NCI-H460 (cell line): ENCODE data around the gene PRDM16. TPM values are rescaled to one million over a fixed set of nuclear protein-coding genes. Genes with fewer than 3 reads are reported as not detected.

Experiments
- DNase-seq: peaks from one replicate; pipeline ENCODE4 v3.0.0-alpha.2; 2016; ENCODE audit warnings: low read depth; ENCODE audit errors: extremely low read depth
- total RNA-seq: library from RNA; depleted of rRNA; stranded (reverse); fragments of >200 nt; shearing (Covaris generic); gene quantifications from 2 replicates; pipeline ENCODE4 v1.2.3, GENCODE V29; 2014

Gene PRDM16
- total RNA-seq, 1 experiment from 2014 or later, result 2.2 TPM

DNA sequence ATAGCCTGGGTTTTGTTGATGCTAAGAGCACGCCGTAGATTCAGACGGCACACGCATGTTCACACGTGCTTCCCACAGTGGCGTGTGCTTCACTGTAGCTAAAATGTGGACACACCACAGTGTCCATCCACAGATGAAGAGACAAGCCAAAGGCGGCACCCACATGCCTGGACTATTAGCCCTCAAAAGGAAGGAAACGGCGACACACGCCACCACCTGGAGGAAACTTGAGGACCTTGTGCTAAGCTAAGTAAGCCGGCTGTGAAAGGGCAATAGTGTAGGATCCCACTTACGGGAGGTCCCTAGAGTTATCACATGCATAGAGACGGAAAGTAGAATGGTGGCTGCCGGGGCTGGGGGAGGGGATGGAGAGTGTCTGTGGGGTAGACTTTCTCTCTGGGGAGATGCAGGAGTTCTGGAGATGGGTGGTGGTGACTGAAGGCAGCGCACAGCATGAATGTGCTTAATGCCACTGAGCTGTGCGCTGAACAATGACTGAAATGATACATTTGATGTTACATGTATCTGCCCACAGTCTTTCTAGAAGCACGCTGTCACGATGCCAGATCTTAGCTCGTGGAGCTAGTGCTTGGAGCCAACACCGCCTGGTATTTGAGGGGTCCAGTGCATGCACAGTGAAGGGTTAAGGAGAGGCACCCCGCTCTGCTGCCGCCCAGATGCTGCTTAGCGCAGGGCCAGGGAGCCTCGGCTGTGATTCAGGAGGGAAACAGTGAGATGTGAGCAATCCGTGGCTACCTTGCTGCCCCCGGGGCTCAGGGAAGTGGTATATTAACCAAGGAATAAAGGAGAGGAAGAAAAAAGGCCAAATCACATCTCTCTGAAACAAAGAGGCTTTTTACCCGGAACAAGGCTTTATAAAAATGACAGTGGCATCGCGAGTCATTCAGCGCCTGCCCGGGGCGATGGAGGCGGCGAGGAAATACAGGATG, 103.7 kb downstream of the PRDM16 start:
- no peak for DNase-seq

DNA sequence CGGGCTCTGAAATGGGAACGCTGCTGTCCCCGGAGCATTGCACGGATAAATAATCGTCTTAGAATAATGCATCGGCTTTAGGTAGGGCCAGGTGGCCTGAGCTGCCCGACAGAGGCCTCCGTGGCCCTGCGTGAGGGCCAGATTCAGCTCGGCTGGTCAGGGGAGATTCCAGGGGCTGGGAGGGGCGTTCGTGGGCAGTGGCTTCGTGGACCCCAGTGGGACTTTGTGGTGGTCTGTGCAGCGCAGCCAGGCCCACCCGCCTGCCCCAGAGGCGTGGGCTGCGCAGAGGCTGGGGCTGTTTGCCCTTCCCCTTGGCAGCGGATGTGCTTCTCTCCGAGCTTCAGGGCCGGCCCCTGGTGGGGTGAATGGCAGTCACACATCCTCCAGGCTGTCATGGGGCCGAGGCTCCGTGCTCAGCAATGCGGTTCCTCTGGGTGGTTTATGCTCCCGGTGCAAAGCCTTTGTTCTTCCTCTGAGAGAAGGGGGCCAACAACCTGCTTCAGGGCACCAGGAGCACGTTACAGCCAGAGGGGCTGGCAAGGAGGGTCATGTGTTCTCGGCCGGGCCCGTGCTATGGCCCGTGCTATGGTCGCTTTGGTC, 104.5 kb downstream of the PRDM16 start:
- DNase-seq, result no peak

DNA sequence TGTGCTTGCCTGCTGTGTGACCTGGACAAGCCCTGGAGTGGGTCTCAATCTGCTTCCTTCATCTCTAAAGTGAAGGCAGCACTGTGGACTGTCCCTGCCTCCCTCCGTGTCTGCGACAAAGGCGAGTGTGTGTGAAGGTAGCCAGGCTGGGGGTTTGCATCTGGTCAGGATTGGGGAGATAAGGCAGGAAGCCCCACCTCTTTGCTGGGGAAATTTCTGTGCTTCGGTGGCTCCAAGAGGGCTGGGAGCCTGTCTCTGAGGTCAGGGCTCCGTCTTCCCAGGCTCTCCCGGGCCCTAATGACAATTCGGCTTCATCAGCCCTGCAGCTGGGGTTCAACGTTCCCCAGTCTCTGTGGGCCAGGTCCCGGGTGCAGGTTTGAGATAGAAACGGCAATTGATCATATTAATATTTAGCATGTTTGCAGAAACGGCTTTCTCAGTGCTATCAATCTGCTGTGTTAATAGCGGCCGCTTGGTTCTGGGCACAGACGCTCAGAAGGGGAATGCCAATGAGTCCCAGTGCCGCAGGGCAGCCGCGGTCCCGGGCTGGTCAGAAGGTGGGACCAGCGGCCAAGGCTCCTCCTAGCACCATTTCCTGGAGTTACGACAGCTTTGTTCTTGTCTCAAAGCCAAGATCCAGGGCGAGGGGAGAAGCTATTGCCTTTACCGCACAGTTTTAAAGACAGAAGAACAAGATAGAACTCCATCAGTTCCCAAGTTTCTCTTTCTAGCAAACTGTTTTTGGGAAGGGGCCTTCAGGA, 105.7 kb downstream of the PRDM16 start:
- DNase-seq, result peak; percentile 2

DNA sequence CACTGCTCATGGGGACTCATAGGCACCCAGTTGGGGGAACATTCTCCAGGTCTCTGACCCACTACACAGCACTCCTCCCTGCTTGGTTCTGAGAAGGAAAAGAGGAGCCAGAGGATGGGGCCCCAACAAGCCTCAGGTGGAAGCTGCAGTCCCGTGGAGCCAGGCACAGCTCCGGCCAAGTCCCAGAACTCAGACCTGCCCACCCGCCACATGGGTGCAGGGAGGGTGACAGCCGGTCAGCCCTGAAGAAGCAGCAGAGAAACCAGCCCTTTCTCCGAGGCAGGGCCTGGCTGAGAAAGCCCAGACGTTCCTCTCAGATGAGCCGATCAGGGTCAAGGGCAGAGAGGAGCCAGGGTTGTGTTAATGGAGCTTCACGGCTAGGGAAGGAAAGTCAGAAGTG, 106.5 kb downstream of the PRDM16 start:
- no peak for DNase-seq

DNA sequence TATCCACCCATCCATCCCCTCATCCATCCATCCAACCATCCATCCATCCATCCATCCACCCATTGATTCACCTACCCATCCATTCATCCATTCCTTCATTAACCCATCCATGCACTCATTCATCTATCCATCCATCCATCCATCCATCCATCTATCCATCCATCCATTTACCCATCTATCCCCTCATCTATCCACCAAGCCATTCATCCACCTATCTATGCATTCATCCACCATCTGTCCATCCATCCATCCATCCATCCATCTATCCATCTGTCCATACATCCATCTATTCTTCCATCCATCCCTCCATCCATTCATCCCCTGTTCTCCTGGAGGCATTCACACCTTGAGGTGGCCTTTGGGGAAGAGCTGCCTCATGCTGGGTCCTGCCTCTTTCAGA, 107.0 kb downstream of the PRDM16 start:
- no peak for DNase-seq

DNA sequence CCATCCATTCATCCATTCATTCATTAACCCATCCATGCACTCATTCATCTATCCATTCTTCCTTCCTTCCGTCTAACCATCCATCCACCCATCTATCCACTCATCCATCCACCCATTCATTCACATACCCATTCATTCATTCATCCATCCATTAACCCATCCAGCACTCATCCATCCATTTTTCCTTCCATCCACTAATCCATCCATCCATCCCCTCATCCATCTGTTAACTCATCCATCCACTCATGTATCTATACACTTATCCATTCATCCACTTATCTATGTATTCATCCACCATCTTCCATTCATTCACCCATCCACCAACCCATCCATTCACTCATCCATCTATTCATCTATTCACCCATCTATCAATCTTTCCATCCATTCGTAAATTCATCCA, 107.8 kb downstream of the PRDM16 start:
- DNase-seq, result no peak

DNA sequence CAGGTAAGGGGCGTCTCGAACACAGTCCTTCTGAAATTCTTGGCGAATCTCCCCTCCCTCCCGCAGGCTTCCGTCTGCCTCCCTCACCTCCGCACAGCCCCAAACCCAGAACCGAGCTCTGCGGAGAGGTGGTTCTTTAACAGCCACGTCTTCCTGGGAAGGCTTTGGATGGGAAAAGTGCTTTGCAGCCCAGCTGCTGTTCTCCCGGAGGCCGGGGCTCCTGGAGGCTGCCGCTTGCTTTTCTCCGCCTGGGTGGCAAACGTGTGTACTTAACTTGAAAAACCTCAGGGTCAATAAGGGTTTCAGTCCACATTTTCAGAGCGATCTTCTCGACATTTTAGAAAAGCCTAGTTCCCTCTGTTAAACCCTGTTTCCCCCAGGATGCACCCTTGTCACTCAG, 109.3 kb downstream of the PRDM16 start:
- no peak for DNase-seq

DNA sequence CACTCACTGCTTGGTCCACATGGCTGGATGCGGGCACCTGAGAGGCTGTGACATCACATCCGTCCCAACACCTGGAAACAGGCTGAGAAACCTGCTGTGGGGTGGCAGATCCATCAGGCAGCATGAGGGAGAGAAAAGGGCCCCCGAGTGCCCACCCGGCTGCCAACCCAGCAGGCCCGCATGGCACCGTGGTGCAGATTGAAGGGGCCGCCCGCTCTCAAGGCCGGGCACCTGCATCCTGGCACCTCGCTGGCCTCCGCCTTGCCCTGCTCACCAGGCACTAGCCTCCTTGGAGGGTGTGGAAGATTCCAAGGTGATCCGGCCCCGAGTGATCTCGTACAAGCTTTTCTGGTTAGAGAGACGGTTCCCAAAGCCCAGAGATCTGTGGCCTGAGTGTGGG, 110.5 kb downstream of the PRDM16 start:
- no peak for DNase-seq

DNA sequence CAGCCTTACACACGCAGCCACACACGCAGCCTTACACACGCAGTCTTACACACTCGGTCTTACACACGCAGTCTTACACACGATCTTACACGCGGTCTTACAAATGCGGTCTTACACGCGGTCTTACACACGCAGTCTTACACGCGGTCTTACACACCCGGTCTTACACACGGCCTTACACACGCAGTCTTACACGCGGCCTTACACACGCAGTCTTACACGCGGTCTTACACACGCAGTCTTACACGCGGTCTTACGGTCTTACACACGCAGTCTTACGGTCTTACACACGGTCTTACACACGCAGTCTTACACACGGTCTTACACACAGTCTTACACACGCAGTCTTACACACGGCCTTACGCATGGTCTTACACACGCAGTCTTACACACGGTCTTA, 111.9 kb downstream of the PRDM16 start:
- no peak for DNase-seq

DNA sequence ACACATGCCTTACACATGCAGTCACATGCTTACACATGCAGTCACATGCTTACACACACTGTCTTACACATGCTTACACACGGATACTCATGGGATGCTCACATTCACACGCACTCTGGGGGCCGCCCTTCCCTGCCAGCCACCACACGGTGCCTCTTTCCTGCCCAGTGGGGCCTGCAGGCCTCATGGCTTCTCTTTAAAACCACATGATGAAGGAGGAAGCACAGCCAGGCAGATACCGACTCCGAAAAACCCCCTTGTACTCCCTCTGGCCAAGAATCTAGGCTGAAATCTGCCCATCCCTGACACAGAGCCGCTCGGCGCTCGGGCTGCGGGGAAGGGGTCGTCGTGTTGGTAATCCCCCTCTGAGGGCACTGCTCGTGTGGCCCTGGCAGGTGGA, 113.0 kb downstream of the PRDM16 start:
- no peak for DNase-seq

DNA sequence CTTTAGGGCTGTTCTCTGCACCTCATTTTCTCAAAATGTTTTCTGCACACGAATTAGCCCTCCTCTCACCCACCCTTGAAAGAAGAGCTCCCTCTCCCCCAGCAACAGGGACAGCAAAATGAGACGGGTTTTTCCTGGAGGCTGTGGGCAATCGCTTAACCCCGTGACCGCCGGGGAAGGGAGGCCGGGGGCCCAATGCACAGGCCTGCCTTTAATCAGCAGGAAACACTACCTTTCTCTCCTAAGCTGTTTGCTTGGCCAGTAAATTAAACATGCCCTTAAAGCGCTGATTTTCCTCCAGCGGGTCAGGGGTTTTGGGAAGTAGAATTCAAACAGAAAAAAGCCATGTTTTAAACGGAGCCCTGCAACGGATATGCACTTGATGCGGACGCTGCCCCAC, 114.4 kb downstream of the PRDM16 start:
- DNase-seq, result no peak

DNA sequence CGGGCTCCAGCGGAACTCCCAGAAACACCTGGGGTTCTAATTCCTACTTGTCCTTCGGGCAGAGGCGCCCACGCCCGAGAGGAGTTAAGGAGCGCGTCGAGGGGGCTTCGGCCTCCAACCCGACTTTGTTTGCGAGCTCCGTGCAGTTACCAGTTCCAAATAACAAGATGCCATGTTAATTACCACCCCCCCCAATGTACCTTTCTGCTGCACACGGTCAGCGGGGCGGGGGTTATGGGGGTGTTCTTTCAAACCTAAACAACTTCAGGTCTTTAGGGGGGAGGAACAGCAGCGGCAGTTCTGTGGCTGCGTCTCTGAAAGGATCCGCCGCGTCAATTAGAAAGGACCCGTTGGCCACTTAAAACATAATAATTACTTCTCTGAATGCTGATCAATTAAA, 114.8 kb downstream of the PRDM16 start:
- no peak for DNase-seq

DNA sequence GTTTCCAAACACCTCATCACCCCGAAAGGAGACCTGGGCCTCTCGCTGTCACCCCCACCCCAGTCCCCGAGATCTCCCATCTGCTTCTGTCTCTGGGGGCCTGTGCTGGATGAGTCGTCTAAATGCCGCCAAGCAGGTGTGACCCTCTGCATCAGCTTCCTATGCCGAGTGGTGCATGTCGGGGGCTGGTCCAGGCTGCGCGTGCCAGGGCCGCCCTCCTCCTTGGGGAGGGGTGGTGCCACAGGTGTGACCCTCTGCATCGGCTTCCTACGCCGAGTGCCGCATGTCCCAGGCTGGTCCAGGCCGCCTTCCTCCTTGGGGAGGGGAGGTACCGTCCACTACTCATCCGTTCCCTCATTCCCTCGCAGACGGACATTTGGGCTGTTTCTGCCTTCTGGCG, 115.7 kb downstream of the PRDM16 start:
- DNase-seq, result no peak

DNA sequence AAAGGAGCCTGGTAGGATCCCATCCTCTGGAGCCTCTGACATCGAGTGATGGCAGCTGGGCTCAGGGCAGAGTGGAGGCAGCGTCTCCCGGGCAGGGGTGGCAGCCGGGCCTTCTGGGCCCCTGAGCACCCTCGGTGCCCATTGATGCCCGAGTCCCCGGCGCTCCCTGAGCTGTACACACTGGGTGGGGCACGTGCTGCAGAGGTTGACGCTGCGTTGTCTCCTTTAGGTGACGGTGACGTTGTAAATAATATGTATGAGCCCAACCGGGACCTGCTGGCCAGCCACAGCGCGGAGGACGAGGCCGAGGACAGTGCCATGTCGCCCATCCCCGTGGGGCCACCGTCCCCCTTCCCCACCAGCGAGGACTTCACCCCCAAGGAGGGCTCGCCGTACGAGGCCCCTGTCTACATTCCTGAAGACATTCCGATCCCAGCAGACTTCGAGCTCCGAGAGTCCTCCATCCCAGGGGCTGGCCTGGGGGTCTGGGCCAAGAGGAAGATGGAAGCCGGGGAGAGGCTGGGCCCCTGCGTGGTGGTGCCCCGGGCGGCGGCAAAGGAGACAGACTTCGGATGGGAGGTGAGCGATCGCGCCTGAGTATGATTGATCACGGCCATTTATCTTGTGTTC, 117.0 kb downstream of the PRDM16 start:
- DNase-seq, result no peak

DNA sequence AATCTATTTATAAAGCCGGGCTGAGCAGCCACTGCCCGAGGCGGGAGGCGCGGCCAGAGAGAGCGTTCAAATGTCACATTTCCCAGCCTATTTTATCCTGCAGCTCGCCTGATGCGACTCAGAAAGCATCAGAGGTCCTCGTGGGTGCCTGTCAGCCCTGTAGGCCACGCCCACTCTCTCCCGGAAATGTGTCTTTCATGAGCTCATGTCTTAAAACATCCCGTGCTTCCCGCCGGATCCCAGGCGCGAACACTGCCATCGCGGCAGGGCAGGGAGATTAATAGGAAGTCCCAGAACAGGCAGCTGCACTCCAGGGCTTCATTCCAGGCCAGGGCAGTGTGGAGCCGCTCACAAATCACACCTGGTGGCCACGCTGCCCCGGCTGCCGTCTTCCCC, 117.5 kb downstream of the PRDM16 start:
- no peak for DNase-seq

DNA sequence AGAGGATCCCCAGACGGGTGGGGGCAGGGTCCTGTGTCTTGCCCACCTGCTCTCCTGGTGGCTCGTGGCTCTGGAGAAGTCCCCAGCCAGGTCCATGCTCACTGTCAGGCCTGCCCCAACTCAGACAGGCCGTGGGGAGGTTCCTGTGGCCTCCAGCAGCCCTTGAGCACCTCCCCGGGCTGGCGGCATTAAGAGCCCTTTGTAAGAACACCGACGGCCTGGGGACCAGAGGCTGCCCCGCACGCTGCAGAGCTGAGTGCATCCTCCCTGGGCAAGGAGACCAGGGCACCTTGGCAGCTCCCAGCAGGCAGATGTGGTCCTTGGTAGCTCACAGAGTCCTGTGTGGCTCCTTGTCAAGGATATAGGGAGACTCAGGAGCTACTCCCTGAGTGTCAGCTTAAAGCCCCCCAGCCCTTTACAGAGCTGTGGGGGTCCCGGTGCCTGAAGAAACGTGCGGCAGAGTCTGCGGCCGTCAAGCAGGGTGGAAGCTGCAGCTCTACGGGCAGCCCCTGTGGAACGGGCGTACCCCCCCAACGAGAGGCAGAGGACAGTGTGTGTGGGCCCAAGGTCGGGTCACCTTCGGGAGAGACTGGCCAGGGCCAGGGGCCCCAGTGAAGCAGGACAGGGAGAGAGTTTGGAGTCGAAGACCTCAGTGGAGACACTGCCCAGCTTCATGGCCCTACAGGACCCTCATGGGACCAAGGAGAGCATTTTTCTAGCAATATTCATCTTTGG, 118.6 kb downstream of the PRDM16 start:
- DNase-seq, result no peak

DNA sequence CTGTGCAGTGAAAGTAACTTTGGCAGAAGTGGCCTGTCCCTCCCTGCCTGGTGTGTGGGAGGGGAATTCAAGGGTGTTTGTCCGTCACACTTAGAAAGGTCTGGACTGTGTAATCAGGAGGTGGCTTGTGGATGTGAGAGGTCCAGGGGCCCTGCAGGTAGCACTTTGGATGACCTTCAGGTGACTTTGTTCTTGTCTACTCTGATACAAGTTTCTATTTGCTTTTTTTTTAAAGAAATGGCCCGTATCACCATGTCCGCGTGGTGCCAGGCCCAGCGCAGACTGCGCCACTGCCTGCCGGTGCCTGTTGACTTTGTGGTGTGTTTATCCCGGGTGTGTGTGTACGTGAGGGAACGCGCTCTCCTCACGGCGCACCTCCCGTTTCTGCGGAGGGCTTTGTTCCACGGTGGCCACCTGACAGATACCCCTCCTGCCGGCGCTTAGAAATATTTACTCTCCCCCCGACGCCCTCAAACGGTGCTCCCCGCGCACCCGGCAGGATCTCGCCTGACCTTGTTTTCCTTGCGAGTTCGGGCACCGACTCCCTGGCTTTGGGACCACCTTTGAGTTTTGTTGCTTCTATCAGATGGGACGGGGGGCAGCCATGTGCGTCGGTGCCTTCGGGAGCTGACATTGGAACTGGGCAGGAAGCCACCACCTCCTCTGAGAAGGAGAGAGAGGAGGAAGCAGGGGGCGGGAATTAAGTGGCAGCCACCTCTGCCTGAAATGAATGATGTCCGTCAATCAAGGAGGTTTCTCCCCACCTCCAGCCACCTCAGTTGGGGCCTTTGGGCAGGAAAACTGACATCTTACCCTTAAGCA, 119.4 kb downstream of the PRDM16 start:
- no peak for DNase-seq

DNA sequence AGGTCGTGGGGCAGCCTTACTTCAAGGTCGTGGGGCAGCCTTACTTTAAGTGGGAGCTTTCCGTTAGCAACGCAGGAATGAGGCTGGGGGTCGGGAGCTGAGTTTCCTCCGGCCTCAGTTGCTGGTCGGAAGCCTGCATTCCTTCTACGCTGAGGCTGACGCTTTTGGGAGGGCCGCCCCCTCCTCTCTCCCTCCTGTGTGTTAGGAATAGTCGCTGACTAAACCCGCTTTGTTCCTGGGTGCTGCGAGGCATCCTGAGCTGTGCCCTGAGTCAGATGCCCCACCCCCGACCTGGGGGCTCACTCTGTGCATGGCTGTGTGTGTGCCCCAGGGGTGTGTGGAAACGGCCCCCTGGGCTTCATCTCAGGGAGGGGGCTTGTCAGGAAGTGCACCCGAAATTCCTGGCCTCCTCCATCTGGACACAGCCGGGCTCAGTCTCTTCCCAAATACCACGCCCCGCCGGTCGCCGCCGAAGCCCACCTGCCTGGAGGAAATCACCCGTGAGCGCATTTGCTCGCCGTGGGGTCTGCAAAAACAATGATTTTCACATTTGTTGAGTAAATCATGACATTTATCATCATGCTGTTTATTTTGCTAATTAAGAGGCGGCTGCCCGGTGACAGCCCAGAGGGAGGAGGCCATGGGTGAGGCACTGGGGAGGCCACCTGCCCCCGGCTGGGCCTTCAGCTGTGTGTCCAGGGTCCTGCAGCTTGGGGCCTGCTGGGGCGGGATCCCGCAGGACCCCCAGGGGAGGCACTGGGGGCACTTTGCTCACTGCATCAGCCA, 121.4 kb downstream of the PRDM16 start:
- DNase-seq, result no peak

DNA sequence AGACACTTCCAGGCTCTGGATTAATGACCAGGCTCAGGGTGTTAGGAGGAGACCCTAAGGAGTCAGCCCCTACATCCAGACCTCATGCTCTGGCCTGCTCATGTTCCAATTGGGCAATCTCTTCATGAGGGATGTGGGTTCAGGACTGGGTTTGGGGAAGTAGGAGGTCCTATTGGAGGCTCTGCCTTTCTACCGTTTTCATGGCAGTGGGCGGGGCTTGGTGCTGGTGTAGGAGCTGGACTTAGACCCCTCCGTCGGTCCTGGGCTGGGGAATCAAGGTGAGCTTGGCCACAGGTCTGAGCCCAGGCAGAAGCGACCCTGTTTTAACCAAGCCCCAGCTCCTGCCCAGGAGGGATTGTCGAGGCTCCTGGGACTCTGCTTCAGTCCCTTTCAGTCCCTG, 123.4 kb downstream of the PRDM16 start:
- DNase-seq, result no peak
